ENCODE measurements around the gene LRRC42.
"Not testable (repeated sequence)": the region's sequence is repeated elsewhere in the genome, so short reads cannot be mapped to it uniquely, and the experiment has no call there.

The LRRC42 gene

GRCh38 chr1:53967409-53968124, 21.4 kb downstream of the LRRC42 start:
- no peak for DNase-seq (ENCODE audit: low read depth in 3 of 3)

- DNase-seq (ENCODE audit: low read depth in 3 of 3), result no peak
Measured at GRCh38 chr1:53968125-53968513, 22.0 kb downstream of the LRRC42 start.

GRCh38 chr1:53969323-53969722, 23.2 kb downstream of the LRRC42 start:
- not testable (repeated sequence) for DNase-seq (ENCODE audit: low read depth in 3 of 3)

GRCh38 chr1:53971718-53972117, 25.6 kb downstream of the LRRC42 start:
- no peak for DNase-seq (ENCODE audit: low read depth in 3 of 3)

- DNase-seq (ENCODE audit: low read depth in 3 of 3), result no peak
Measured at GRCh38 chr1:53975861-53976260, 29.7 kb downstream of the LRRC42 start.

GRCh38 chr1:53979712-53980450, 33.7 kb downstream of the LRRC42 start:
- DNase-seq (ENCODE audit: low read depth in 3 of 3), result no peak

GRCh38 chr1:53981220-53981619, 35.1 kb downstream of the LRRC42 start:
- DNase-seq (ENCODE audit: low read depth in 3 of 3), result no peak

- no peak for DNase-seq (ENCODE audit: low read depth in 3 of 3)
Measured at GRCh38 chr1:53982034-53982762, 36.0 kb downstream of the LRRC42 start.

- no peak for DNase-seq (ENCODE audit: low read depth in 3 of 3)
Measured at GRCh38 chr1:53982763-53983104, 36.6 kb downstream of the LRRC42 start.

- no peak for DNase-seq (ENCODE audit: low read depth in 3 of 3)
Measured at GRCh38 chr1:53984726-53985125, 38.6 kb downstream of the LRRC42 start.

- DNase-seq (ENCODE audit: low read depth in 3 of 3), result no peak
Measured at GRCh38 chr1:53986458-53986857, 40.3 kb downstream of the LRRC42 start.

GRCh38 chr1:53987880-53988279, 41.7 kb downstream of the LRRC42 start:
- no peak for DNase-seq (ENCODE audit: low read depth in 3 of 3)

- no peak for DNase-seq (ENCODE audit: low read depth in 3 of 3)
Measured at GRCh38 chr1:53992085-53992874, 46.1 kb downstream of the LRRC42 start.

GRCh38 chr1:53994516-53994915, 48.4 kb downstream of the LRRC42 start:
- not testable (repeated sequence) for DNase-seq (ENCODE audit: low read depth in 3 of 3)

- no peak for DNase-seq (ENCODE audit: low read depth in 3 of 3)
Measured at GRCh38 chr1:53995683-53996082, 49.5 kb downstream of the LRRC42 start.

- no peak for DNase-seq (ENCODE audit: low read depth in 3 of 3)
Measured at GRCh38 chr1:53998223-53998622, 52.1 kb downstream of the LRRC42 start.

GRCh38 chr1:53999920-54000319, 53.8 kb downstream of the LRRC42 start:
- DNase-seq (ENCODE audit: low read depth in 3 of 3), result no peak

- DNase-seq (ENCODE audit: low read depth in 3 of 3), result no peak
Measured at GRCh38 chr1:54001591-54001990, 55.4 kb downstream of the LRRC42 start.

- DNase-seq (ENCODE audit: low read depth in 3 of 3), result no peak
Measured at GRCh38 chr1:54002544-54003248, 56.5 kb downstream of the LRRC42 start.

- no peak for DNase-seq (ENCODE audit: low read depth in 3 of 3)
Measured at GRCh38 chr1:54003249-54003646, 57.1 kb downstream of the LRRC42 start.

- DNase-seq (ENCODE audit: low read depth in 3 of 3), result not testable (repeated sequence)
Measured at GRCh38 chr1:54003750-54004480, 57.8 kb downstream of the LRRC42 start.

All from stimulated activated CD4-positive, alpha-beta T cell treated with anti-CD3 and anti-CD28 coated beads, TNF-alpha, amount 100 ng/mL, for 48 hours (primary cell).